Sigmoid colon (tissue), 4 donors: Measurements from ENCODE around the gene ACOXL.

Source experiments
- CTCF ChIP-seq, 4 experiments: fragments of 450-650 bp in 3 of 4; fragments of 200-600 bp in 1 of 4; IDR thresholded peaks; one replicate each; pipeline ENCODE4 v1.5.1; 2016 to 2019; ENCODE audit warnings: antibody characterized with exemption in 4 of 4, mild to moderate bottlenecking in 3 of 4, moderate library complexity in 2 of 4
- EP300 ChIP-seq, 4 donors: sonication (generic); formaldehyde crosslinking; IDR thresholded peaks; one replicate each; pipeline ENCODE4 v1.6.1; 2017; ENCODE audit warnings: antibody characterized with exemption in 4 of 4
- POLR2AphosphoS5 ChIP-seq, 4 donors: sonication (generic); formaldehyde crosslinking; IDR thresholded peaks; one replicate each; pipeline ENCODE4 v1.6.1; 2017; ENCODE audit warnings: antibody characterized with exemption in 4 of 4

DNA sequence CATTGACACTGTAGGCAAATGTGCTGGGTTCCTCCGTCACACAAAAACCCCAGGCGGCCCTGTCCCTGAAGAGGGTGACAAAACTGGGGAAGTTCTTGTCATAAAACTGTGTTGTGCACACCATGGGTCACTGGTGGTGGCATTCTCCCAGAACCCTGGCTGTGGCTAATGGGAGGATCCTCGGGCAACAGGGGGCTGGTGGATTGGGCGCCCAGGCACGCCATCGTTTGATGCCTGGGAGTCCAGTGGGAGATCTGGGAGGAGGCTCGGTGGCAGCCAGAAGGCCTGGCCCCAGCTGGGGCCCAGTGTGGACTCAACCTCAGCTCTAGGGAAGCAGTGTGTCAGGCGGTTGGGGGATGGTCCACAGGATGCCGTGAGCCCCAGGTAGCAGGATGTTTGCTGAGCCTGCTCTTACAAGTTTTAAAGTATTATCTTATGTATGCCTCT, 140.7 kb downstream of the ACOXL start:
- TF ChIP-seq POLR2AphosphoS5 (IDR thresholded peaks at IDR 0.05), result no peak
- no peak for TF ChIP-seq CTCF (IDR thresholded peaks at IDR 0.05)
- no peak for TF ChIP-seq EP300 (IDR thresholded peaks at IDR 0.05)
